ENCODE measurements around the gene PLEKHG5.

Gene PLEKHG5

GRCh38 chr1:6424000-6424565 lies 67.4 kb downstream of the PLEKHG5 start:
- DNase-seq, result no peak

- DNase-seq, result no peak
Observed at GRCh38 chr1:6423321-6423999, 68.0 kb downstream of the PLEKHG5 start.

GRCh38 chr1:6421266-6421665 lies 70.2 kb downstream of the PLEKHG5 start:
- DNase-seq, result no peak

- DNase-seq, result no peak
Observed at GRCh38 chr1:6420454-6421042, 70.9 kb downstream of the PLEKHG5 start.

GRCh38 chr1:6419804-6420453 lies 71.5 kb downstream of the PLEKHG5 start, which contains the start of gene HES2:
Gene HES2, minus strand, starts transcription at chr1:6419919. Its CDS starts 99 bp downstream, at chr1:6419820.
- DNase-seq, result no peak

- no peak for DNase-seq
Observed at GRCh38 chr1:6419397-6419803, 72.1 kb downstream of the PLEKHG5 start.

- no peak for DNase-seq
Observed at GRCh38 chr1:6418668-6419396, 72.6 kb downstream of the PLEKHG5 start.

- no peak for DNase-seq
Observed at GRCh38 chr1:6417961-6418667, 73.4 kb downstream of the PLEKHG5 start.

All from GF-D8 (cell line).